Activated T-cell treated with anti-CD3 and anti-CD28 coated beads, Interleukin-2, amount 50 U/mL, for 72 hours (primary cell): Measurements from ENCODE around the gene CCL15. TPM values are rescaled to one million over a fixed set of nuclear protein-coding genes. Genes with fewer than 3 reads are reported as not detected.
A peak's percentile ranks its signal among the peaks of the same experiment; 100 is the strongest.
"Not testable (repeated sequence)": the region's sequence is repeated elsewhere in the genome, so short reads cannot be mapped to it uniquely, and the experiment has no call there.

Source experiments
- ATAC-seq, 2 donors: fragments of 150-1000 bp; cut with Tn5 transposase; replicated peaks in 1 of 2; 2 replicates each; pipeline ENCODE4 v1.10.0; 2021; ENCODE audit warnings: moderate library complexity in 2 of 2, mild to moderate bottlenecking in 1 of 2
- DNase-seq, 2 donors: peaks; one replicate each; pipeline ENCODE4 v3.0.0; 2021 to 2022; ENCODE audit warnings: mixed read lengths in 1 of 2
- H3K27ac Mint-ChIP-seq: one replicate; pipeline ENCODE4 v1.8.0; 2022; ENCODE audit warnings: mild to moderate bottlenecking, moderate library complexity, mixed read lengths
- H3K27me3 Mint-ChIP-seq: one replicate; pipeline ENCODE4 v1.8.0; 2022; ENCODE audit warnings: low read depth, mixed read lengths
- H3K36me3 Mint-ChIP-seq, 2 donors: one replicate each; pipeline ENCODE4 v1.8.0; 2022; ENCODE audit warnings: mixed read lengths in 2 of 2, mild to moderate bottlenecking in 1 of 2; ENCODE audit not compliant: insufficient read depth in 2 of 2
- H3K4me1 Mint-ChIP-seq: one replicate; pipeline ENCODE4 v1.8.0; 2022; ENCODE audit warnings: low read depth, mixed read lengths
- H3K4me3 Mint-ChIP-seq, 2 donors: one replicate each; pipeline ENCODE4 v1.8.0; 2022; ENCODE audit warnings: mild to moderate bottlenecking in 2 of 2, mixed read lengths in 2 of 2, moderate library complexity in 2 of 2
- H3K9me3 Mint-ChIP-seq, 2 donors: one replicate each; pipeline ENCODE4 v1.8.0; 2022; ENCODE audit warnings: mixed read lengths in 2 of 2
- total RNA-seq, 2 donors: library from RNA; stranded (reverse); gene quantifications; one replicate each; pipeline ENCODE4 v1.2.3, GENCODE V29; 2022

CCL15 gene
- total RNA-seq, 2 donors from 2014 or later = not detected

DNA sequence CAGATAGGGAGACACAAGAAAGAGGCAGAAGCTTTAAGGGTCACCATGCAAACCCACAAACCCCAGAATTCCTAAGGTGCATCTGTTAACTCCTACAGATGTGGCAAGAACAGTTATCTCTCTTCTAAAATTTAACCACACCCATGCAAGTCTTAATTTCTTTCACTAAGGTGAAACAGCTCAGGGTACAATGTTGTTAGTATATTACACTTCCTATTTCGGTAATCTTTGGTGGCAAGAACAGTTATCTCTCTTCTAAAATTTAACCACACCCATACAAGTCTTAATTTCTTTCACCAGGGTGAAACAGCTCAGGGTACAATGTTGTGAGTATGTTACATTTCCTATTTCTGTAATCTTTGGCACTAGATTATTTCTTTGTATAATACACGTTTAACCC is 9.8 kb upstream of the CCL15 start:
- Mint-ChIP-seq H3K27ac (no peak overlapping the region), H3K9me3 (no peaks in the 10 kb centered on the region)

DNA sequence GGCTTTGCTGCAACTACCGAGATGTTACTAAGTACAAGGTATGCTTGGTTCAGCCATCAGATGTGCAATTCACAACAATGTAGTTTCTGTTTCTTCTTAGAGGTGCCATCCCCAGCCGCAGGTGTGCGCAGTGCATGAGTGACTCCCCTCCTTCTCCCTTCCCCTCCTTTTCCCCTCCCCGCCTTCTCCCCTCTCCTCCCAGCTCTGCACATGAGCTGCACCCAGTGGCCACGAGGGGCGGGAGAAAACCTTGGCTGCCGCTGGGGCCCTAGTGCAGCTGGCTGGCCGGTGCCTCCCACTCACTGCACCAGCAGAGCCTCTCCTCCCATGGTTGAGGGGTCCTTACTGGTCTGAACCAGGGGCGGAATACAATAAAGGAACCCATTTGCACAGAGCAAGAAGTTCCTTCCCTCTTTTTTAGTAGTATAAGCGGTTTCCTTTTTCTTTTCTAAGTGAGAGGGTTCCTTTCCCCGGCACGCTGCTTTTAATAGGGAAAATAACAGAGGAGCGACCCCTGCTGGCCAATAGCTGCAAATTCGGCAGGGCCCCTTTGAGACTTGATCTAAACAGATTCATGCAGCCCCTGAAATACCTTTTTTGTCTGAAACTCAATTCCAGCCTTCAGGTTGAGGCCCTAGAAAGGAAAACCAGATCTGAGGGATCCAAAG is 7.8 kb upstream of the CCL15 start:
- H3K27me3 Mint-ChIP-seq = peaks cover 12% of the 10 kb centered on the region

More for the DNA sequence above, 9.8 kb upstream of the CCL15 start:
- Mint-ChIP-seq H3K27me3 (peaks cover 13% of the 10 kb centered on the region), H3K4me1 (no peaks in the 10 kb centered on the region), H3K36me3 (no peaks in the 10 kb centered on the region), H3K4me3 (no peak overlapping the region)
- no peak for ATAC-seq
- DNase-seq = no peak

DNA sequence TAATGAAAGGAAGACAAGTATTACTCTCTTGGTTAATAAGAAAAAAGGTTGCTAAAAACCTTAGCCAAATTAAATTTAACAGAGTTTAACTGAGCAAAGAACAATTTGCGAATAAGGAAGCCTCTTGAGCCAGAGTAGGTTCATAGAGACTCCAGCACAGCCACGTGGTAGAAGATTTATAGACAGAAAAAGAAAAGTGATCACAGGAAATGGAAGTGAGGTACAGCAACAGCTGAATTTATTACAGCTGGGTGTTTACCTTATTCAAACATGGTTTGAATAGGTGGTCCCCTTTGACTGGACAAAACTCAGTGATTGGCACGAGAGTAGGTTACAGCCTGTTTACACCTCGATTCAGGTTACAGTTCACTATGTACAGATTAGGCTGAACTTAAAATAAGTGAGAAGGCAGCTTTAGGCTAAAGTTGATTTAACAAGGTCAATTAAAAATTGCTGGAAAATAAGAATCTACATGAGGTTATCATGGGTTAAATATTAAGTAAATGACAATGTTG is 3.3 kb upstream of the CCL15 start:
- Mint-ChIP-seq H3K9me3 (no peaks in the 10 kb centered on the region), H3K27me3 (peaks cover 7% of the 10 kb centered on the region), H3K27ac (peak overlapping the region; percentile 3), H3K36me3 (no peaks in the 10 kb centered on the region), H3K4me1 (no peaks in the 10 kb centered on the region), H3K4me3 (no peak overlapping the region)
- no peak for DNase-seq
- no peak for ATAC-seq

More for the DNA sequence above, 7.8 kb upstream of the CCL15 start:
- Mint-ChIP-seq H3K36me3 (no peaks in the 10 kb centered on the region), H3K4me3 (no peak overlapping the region), H3K4me1 (no peaks in the 10 kb centered on the region), H3K9me3 (no peaks in the 10 kb centered on the region), H3K27ac (no peak overlapping the region)
- ATAC-seq = no peak
- DNase-seq = no peak

GRCh38 chr17:36002631-36003030 is 1.3 kb upstream of the CCL15 start:
- no peak for DNase-seq
- H3K36me3 Mint-ChIP-seq = no peaks in the 10 kb centered on the region
- ATAC-seq = no peak

GRCh38 chr17:36001862-36002603 is 680 bp upstream of the CCL15 start:
- DNase-seq (no peak), ATAC-seq (no peak)
- Mint-ChIP-seq H3K36me3 (no peaks in the 10 kb centered on the region), H3K9me3 (no peaks in the 10 kb centered on the region), H3K27me3 (peaks cover 15% of the 10 kb centered on the region), H3K4me3 (no peak overlapping the region), H3K4me1 (no peaks in the 10 kb centered on the region), H3K27ac (no peak overlapping the region)

More at GRCh38 chr17:36002631-36003030, 1.3 kb upstream of the CCL15 start:
- no peaks in the 10 kb centered on the region for H3K9me3 Mint-ChIP-seq
- H3K4me3 Mint-ChIP-seq = no peak overlapping the region
- peaks cover 15% of the 10 kb centered on the region for H3K27me3 Mint-ChIP-seq
- H3K4me1 Mint-ChIP-seq = no peaks in the 10 kb centered on the region
- no peak overlapping the region for H3K27ac Mint-ChIP-seq

DNA sequence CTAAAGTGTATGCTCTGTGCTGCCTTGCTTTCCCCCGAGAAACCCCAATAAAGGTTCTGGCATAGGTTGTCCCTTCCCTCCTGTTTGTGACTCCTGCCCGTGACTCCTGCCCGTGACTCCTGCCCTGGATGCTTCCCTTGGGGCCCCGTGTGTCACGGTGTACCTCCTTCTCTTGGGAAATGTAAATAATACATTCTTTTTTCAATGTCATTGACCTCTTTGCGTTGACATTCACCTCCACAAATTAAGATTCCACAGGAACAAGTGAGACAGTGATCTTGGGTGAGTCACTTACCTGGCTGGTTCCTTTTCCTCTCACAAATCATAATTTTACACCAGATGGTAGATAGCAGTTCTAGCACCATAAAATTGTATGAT is 632 bp downstream of the CCL15 start:
- Mint-ChIP-seq H3K27me3 (peaks cover 25% of the 10 kb centered on the region), H3K4me3 (no peak overlapping the region), H3K4me1 (no peaks in the 10 kb centered on the region), H3K27ac (no peak overlapping the region), H3K9me3 (no peaks in the 10 kb centered on the region), H3K36me3 (no peaks in the 10 kb centered on the region)
- ATAC-seq = no peak
- DNase-seq = no peak

DNA sequence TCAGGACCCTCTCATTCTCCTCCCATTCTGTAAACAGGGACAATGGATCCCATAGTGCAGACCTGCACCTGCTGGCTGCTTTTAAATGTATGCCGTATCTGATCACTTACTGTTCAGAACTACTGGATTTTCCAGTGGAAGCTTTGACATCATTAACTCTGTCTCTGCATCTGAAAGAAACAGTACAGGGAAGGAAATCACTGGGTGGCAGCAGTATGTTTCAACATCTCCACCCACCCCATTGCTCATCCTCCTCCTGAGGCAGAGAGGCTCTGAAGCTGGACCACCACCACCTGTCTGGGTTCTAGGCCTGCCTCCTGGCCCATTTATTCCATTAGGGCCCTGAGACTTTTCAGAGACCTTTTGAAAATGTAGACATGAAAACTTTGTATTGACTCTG is 2.6 kb downstream of the CCL15 start:
- no peak for ATAC-seq
- Mint-ChIP-seq H3K4me3 (no peak overlapping the region), H3K27me3 (peaks cover 39% of the 10 kb centered on the region), H3K27ac (peak overlapping the region; percentile 55), H3K9me3 (no peaks in the 10 kb centered on the region), H3K4me1 (no peaks in the 10 kb centered on the region), H3K36me3 (no peaks in the 10 kb centered on the region)
- no peak for DNase-seq

- Mint-ChIP-seq H3K36me3 (no peaks in the 10 kb centered on the region), H3K4me1 (no peaks in the 10 kb centered on the region), H3K9me3 (no peaks in the 10 kb centered on the region), H3K4me3 (no peak overlapping the region), H3K27me3 (peaks cover 41% of the 10 kb centered on the region), H3K27ac (no peak overlapping the region)
- ATAC-seq (no peak), DNase-seq (no peak)
Measured at GRCh38 chr17:35998018-35998545, 3.3 kb downstream of the CCL15 start.

- not testable (repeated sequence) for H3K4me1 Mint-ChIP-seq, DNase-seq, H3K9me3 Mint-ChIP-seq
Measured at GRCh38 chr17:35995346-35995745, 6.0 kb downstream of the CCL15 start.

DNA sequence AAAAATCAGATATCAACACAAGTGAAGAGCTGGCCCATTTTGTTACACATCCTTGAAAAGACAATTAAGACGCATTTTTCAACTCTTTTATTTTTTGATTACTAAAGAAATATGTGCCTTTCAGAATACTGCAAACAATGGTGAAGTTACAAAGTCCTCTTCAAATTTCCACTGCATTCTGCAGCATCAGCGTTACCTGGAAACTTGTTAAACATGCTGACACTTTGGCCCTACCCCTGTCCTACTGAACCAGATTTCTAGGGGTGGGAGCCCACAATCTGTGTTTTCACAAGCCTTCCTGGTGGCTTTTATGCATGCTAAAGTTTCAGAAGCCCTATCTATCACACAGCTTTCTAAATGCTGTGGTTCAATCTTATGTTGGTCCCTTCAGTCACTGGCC is 10.3 kb downstream of the CCL15 start:
- ATAC-seq (no peak), DNase-seq (no peak)
- no peak overlapping the region for H3K27ac Mint-ChIP-seq
- no peaks in the 10 kb centered on the region for H3K4me1 Mint-ChIP-seq
- H3K36me3 Mint-ChIP-seq = peaks cover 0 to 4% of the 10 kb centered on the region in 2 donors
- H3K27me3 Mint-ChIP-seq = peaks cover 34% of the 10 kb centered on the region
- H3K4me3 Mint-ChIP-seq = no peak overlapping the region
- H3K9me3 Mint-ChIP-seq = peaks cover 3 to 4% of the 10 kb centered on the region in 2 donors

More at GRCh38 chr17:35995346-35995745, 6.0 kb downstream of the CCL15 start:
- peaks cover 47% of the 10 kb centered on the region for H3K27me3 Mint-ChIP-seq
- H3K4me3 Mint-ChIP-seq, H3K27ac Mint-ChIP-seq, H3K36me3 Mint-ChIP-seq, ATAC-seq: not testable (repeated sequence)

GRCh38 chr17:35988164-35988563 is 13.2 kb downstream of the CCL15 start:
- Mint-ChIP-seq H3K9me3 (peaks cover 3 to 4% of the 10 kb centered on the region in 2 donors), H3K36me3 (peaks cover 0 to 4% of the 10 kb centered on the region in 2 donors), H3K4me3 (no peak overlapping the region), H3K27me3 (peaks cover 14% of the 10 kb centered on the region), H3K27ac (no peak overlapping the region), H3K4me1 (no peaks in the 10 kb centered on the region)
- no peak for DNase-seq
- ATAC-seq = no peak

GRCh38 chr17:35986643-35987042 is 14.7 kb downstream of the CCL15 start, which contains the start of gene CCL14:
TSS of gene CCL14 (minus strand) at chr17:35986729. CDS start at chr17:35986649, 80 bp downstream.
- H3K27ac Mint-ChIP-seq = no peak within 1 kb of the TSS
- no peak within 1 kb of the TSS for H3K4me3 Mint-ChIP-seq
- H3K4me1 Mint-ChIP-seq = no peaks in the 10 kb centered on the region
- peaks cover 3 to 4% of the 10 kb centered on the region in 2 donors for H3K9me3 Mint-ChIP-seq
- no peak for DNase-seq
- no peak for ATAC-seq
- peaks cover 0 to 4% of the 10 kb centered on the region in 2 donors for H3K36me3 Mint-ChIP-seq
- H3K27me3 Mint-ChIP-seq = peaks cover 8% of the 10 kb centered on the region

DNA sequence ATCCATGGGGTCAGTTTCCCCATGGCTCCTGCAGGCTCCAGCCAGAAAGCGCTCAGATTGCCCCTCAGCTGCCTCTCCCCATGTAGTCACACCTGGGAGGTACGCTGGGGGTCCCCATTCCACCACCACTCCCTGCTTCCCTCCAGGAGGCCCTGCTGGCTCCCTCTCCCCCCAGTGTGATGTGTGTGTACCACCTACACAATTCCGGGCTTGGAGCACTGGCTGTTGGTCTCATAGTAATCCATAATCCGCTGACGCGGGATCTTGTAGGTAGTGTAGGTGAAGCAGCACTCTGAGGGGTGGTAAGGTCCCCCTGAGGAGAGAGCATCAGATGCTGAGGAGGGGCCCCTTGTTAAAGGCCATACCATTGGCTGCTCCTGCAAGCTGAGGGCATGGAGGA is 17.2 kb downstream of the CCL15 start:
- no peak for ATAC-seq
- H3K36me3 Mint-ChIP-seq = peaks cover 0 to 2% of the 10 kb centered on the region in 2 donors
- DNase-seq = no peak
- H3K4me3 Mint-ChIP-seq = no peak overlapping the region
- H3K4me1 Mint-ChIP-seq = no peaks in the 10 kb centered on the region
- H3K27ac Mint-ChIP-seq = no peak overlapping the region
- peaks cover 0 to 2% of the 10 kb centered on the region in 2 donors for H3K9me3 Mint-ChIP-seq
- peaks cover 8% of the 10 kb centered on the region for H3K27me3 Mint-ChIP-seq
